OCI-LY1 (cell line): Measurements from ENCODE around the gene CSNK1D.

Experiments
- EZH2 ChIP-seq: fragments of 200-600 bp; sonication (generic), shearing (Covaris generic); IDR thresholded peaks from 2 replicates; pipeline ENCODE4 v1.8.0; 2017; ENCODE audit warnings: borderline replicate concordance, mixed run types, mild to moderate bottlenecking, antibody characterized with exemption, low read length, moderate library complexity, mixed read lengths
- TF ChIP-seq, protein P1 (sequence below): fragments of 200-600 bp; sonication (generic), shearing (Covaris generic); IDR thresholded peaks from 2 replicates; pipeline ENCODE4 v1.5.1; 2017; ENCODE audit warnings: mild to moderate bottlenecking, antibody characterized with exemption, low read length, moderate library complexity, mixed read lengths

DNA sequence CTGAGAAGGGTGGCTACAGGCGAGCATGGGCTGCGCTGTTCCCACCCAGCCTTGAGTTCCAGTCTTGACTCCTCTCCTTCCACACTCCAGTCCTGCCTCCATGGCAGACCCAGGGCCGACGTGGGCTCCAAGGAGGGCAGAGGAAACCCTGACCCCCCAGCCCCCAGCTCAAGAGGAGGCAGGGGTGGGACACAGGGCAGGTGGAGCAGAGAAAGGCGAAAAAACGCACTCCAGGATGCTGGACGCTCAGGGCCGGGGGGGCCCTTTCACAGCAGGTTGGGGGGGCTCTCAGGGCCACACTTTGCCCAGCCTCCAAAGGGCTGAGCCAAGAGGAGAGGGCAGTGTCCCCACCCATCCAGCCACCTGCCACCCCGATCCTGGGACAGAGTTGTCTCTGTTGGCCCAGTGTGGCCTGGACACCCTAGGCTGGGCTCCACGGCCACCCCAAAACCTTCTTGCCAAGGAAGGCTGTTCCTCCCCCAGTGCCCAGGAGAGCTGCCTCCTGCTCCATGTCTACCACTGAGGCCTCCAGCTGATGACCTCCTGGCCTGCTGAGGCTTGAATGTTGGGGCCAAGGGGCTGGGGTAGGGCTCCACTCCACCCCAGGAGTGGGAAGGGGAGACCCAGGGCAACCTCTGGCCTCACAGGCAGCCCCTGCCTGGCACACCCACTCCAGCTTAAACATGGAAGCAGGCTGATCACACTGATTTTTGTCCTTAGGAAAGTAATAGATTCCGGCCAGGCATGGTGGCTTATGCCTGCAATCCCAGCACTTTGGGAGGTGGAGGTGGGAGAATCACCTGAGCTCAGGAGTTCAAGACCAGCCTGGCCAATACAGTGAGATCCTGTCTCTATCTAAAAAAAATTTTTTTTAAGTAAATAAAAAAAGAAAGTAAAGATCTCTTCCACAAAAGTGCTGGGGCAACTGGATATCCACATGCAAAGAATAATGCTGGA, 53.5 kb downstream of the CSNK1D start:
- TF ChIP-seq, protein P1, sequence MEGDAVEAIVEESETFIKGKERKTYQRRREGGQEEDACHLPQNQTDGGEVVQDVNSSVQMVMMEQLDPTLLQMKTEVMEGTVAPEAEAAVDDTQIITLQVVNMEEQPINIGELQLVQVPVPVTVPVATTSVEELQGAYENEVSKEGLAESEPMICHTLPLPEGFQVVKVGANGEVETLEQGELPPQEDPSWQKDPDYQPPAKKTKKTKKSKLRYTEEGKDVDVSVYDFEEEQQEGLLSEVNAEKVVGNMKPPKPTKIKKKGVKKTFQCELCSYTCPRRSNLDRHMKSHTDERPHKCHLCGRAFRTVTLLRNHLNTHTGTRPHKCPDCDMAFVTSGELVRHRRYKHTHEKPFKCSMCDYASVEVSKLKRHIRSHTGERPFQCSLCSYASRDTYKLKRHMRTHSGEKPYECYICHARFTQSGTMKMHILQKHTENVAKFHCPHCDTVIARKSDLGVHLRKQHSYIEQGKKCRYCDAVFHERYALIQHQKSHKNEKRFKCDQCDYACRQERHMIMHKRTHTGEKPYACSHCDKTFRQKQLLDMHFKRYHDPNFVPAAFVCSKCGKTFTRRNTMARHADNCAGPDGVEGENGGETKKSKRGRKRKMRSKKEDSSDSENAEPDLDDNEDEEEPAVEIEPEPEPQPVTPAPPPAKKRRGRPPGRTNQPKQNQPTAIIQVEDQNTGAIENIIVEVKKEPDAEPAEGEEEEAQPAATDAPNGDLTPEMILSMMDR: no peak
- TF ChIP-seq EZH2: no peak
